ENCODE data around the gene C12orf43.

Gene C12orf43

GRCh38 chr12:120992989-120993388 is 23.3 kb downstream of the C12orf43 start:
- TF ChIP-seq EZH2phosphoT487 (IDR thresholded peaks at IDR 0.05; ENCODE audit: low read length) (no peak), EZH2 (optimal IDR thresholded peaks at IDR 0.05; ENCODE audit: low read depth, low read length) (no peak)
- TF ChIP-seq, protein P1, sequence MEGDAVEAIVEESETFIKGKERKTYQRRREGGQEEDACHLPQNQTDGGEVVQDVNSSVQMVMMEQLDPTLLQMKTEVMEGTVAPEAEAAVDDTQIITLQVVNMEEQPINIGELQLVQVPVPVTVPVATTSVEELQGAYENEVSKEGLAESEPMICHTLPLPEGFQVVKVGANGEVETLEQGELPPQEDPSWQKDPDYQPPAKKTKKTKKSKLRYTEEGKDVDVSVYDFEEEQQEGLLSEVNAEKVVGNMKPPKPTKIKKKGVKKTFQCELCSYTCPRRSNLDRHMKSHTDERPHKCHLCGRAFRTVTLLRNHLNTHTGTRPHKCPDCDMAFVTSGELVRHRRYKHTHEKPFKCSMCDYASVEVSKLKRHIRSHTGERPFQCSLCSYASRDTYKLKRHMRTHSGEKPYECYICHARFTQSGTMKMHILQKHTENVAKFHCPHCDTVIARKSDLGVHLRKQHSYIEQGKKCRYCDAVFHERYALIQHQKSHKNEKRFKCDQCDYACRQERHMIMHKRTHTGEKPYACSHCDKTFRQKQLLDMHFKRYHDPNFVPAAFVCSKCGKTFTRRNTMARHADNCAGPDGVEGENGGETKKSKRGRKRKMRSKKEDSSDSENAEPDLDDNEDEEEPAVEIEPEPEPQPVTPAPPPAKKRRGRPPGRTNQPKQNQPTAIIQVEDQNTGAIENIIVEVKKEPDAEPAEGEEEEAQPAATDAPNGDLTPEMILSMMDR (IDR thresholded peaks at IDR 0.05; ENCODE audit: low read length): no peak
- H3K4me1 ChIP-seq (ENCODE audit: low read length): no peaks in the 10 kb centered on the region
- H3K27ac ChIP-seq (ENCODE audit: low read length): no peak overlapping the region
- H3K9me3 ChIP-seq (replicated peaks; ENCODE audit: insufficient read depth, low read length): no peaks in the 10 kb centered on the region
- no peaks in the 10 kb centered on the region for H3K36me3 ChIP-seq (replicated peaks; ENCODE audit: insufficient read depth, low read length)
- H2AFZ ChIP-seq (ENCODE audit: low read length): no peak overlapping the region
- no peaks in the 10 kb centered on the region for H3K79me2 ChIP-seq (ENCODE audit: low read length)
- no peak overlapping the region for H3K4me2 ChIP-seq (ENCODE audit: low read depth, low read length)
- no peak overlapping the region for H3K4me3 ChIP-seq (ENCODE audit: low read length)
- no peak for DNase-seq
- H3F3A ChIP-seq (ENCODE audit: insufficient read depth, low read length): no peaks in the 10 kb centered on the region
- no peaks in the 10 kb centered on the region for H4K20me1 ChIP-seq (ENCODE audit: insufficient read depth, low read length)
- no peaks in the 10 kb centered on the region for H3K9me2 ChIP-seq (replicated peaks; ENCODE audit: insufficient read depth, low read length)
- H3K9ac ChIP-seq (ENCODE audit: low read length): no peak overlapping the region
- H3K27me3 ChIP-seq (replicated peaks; ENCODE audit: insufficient read depth, low read length): no peaks in the 10 kb centered on the region

DNA sequence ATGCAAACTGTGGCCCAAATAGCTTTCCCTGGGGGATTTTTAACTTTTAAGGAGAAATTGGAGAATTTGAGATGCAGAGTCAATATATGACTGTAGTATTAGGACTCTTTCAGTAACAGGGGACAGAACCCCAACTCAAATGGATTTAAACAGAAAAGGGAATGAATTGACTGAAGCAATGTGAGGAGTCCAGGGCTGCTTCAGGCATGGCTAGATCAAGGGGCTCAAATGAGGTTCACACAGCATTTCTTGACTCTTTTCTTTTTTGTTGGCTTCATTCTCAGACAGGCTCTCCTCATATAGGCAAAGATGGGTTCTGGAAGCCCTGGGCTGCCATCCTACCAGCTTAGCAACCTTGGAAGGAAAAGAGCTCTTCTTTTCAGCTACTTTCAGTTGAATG is 24.3 kb downstream of the C12orf43 start:
- H3K9ac ChIP-seq (ENCODE audit: low read length): no peak overlapping the region
- no peaks in the 10 kb centered on the region for H3K27me3 ChIP-seq (replicated peaks; ENCODE audit: insufficient read depth, low read length)
- TF ChIP-seq EZH2phosphoT487 (IDR thresholded peaks at IDR 0.05; ENCODE audit: low read length): no peak
- TF ChIP-seq EZH2 (optimal IDR thresholded peaks at IDR 0.05; ENCODE audit: low read depth, low read length): no peak
- TF ChIP-seq, protein P1 (IDR thresholded peaks at IDR 0.05; ENCODE audit: low read length): no peak
- no peaks in the 10 kb centered on the region for H3K9me2 ChIP-seq (replicated peaks; ENCODE audit: insufficient read depth, low read length)
- DNase-seq: no peak
- no peaks in the 10 kb centered on the region for H3K4me1 ChIP-seq (ENCODE audit: low read length)
- no peak overlapping the region for H3K4me2 ChIP-seq (ENCODE audit: low read depth, low read length)
- H3K9me3 ChIP-seq (replicated peaks; ENCODE audit: insufficient read depth, low read length): no peaks in the 10 kb centered on the region
- H3K36me3 ChIP-seq (replicated peaks; ENCODE audit: insufficient read depth, low read length): no peaks in the 10 kb centered on the region
- H3F3A ChIP-seq (ENCODE audit: insufficient read depth, low read length): no peaks in the 10 kb centered on the region
- no peak overlapping the region for H3K4me3 ChIP-seq (ENCODE audit: low read length)
- H4K20me1 ChIP-seq (ENCODE audit: insufficient read depth, low read length): no peaks in the 10 kb centered on the region
- no peaks in the 10 kb centered on the region for H3K79me2 ChIP-seq (ENCODE audit: low read length)
- no peak overlapping the region for H2AFZ ChIP-seq (ENCODE audit: low read length)
- H3K27ac ChIP-seq (ENCODE audit: low read length): no peak overlapping the region

- no peaks in the 10 kb centered on the region for H3K9me3 ChIP-seq (replicated peaks; ENCODE audit: insufficient read depth, low read length)
- H2AFZ ChIP-seq (ENCODE audit: low read length): no peak overlapping the region
- H4K20me1 ChIP-seq (ENCODE audit: insufficient read depth, low read length): no peaks in the 10 kb centered on the region
- H3K36me3 ChIP-seq (replicated peaks; ENCODE audit: insufficient read depth, low read length): no peaks in the 10 kb centered on the region
- no peaks in the 10 kb centered on the region for H3K4me1 ChIP-seq (ENCODE audit: low read length)
- H3K9me2 ChIP-seq (replicated peaks; ENCODE audit: insufficient read depth, low read length): no peaks in the 10 kb centered on the region
- DNase-seq: no peak
- H3K9ac ChIP-seq (ENCODE audit: low read length): no peak overlapping the region
- no peak overlapping the region for H3K4me2 ChIP-seq (ENCODE audit: low read depth, low read length)
- no peaks in the 10 kb centered on the region for H3K27me3 ChIP-seq (replicated peaks; ENCODE audit: insufficient read depth, low read length)
- no peaks in the 10 kb centered on the region for H3K79me2 ChIP-seq (ENCODE audit: low read length)
- H3K27ac ChIP-seq (ENCODE audit: low read length): no peak overlapping the region
- TF ChIP-seq, protein P1 (IDR thresholded peaks at IDR 0.05; ENCODE audit: low read length): no peak
- TF ChIP-seq EZH2phosphoT487 (IDR thresholded peaks at IDR 0.05; ENCODE audit: low read length): no peak
- TF ChIP-seq EZH2 (optimal IDR thresholded peaks at IDR 0.05; ENCODE audit: low read depth, low read length): no peak
- H3K4me3 ChIP-seq (ENCODE audit: low read length): no peak overlapping the region
- no peaks in the 10 kb centered on the region for H3F3A ChIP-seq (ENCODE audit: insufficient read depth, low read length)
Observed at GRCh38 chr12:120990487-120991055, 25.7 kb downstream of the C12orf43 start.
